ENCODE measurements around the gene CLEC18A. TPM values are rescaled to one million over a fixed set of nuclear protein-coding genes. Genes with fewer than 3 reads are reported as not detected.

The CLEC18A gene
- total RNA-seq, 3 donors from 2014 or later = 0.43 to 2.9 (median 1.6) TPM

GRCh38 chr16:69926241-69926640, 24.9 kb upstream of the CLEC18A start:
- Histone ChIP-seq H3K4me1 (ENCODE audit: low read depth) (no peaks in the 10 kb centered on the region), H3K36me3 (ENCODE audit: low read depth) (no peaks in the 10 kb centered on the region), H3K9me3 (no peaks in the 10 kb centered on the region), H3K4me3 (no peak overlapping the region)
- DNase-seq (no peak), ATAC-seq (no peak)
- intact Hi-C loops (cut with DNase I, micrococcal nuclease) = loop anchor here in 1 of 2 donors (5.0 kb wide), 1 partner anchor 129 kb away; no protein-coding TSS in a partner anchor
- TF ChIP-seq CTCF (IDR thresholded peaks at IDR 0.05) = no peak

GRCh38 chr16:69927056-69927757, 23.9 kb upstream of the CLEC18A start:
- Histone ChIP-seq H3K4me3 (no peak overlapping the region), H3K4me1 (ENCODE audit: low read depth) (no peaks in the 10 kb centered on the region), H3K36me3 (ENCODE audit: low read depth) (no peaks in the 10 kb centered on the region), H3K9me3 (no peaks in the 10 kb centered on the region)
- ATAC-seq (no peak), DNase-seq (no peak)
- intact Hi-C loops (cut with DNase I, micrococcal nuclease) = loop anchor here in 1 of 2 donors (5.0 kb wide), 1 partner anchor 130 kb away; no protein-coding TSS in a partner anchor
- no peak for TF ChIP-seq CTCF (IDR thresholded peaks at IDR 0.05)

- Histone ChIP-seq H3K4me1 (ENCODE audit: low read depth) (no peaks in the 10 kb centered on the region), H3K4me3 (no peak overlapping the region), H3K9me3 (no peaks in the 10 kb centered on the region), H3K36me3 (ENCODE audit: low read depth) (no peaks in the 10 kb centered on the region)
- intact Hi-C loops (cut with DNase I, micrococcal nuclease) = loop anchor here in 1 of 2 donors (5.0 kb wide), 1 partner anchor 132 kb away; no protein-coding TSS in a partner anchor
- no peak for ATAC-seq
- TF ChIP-seq CTCF (IDR thresholded peaks at IDR 0.05) = no peak
- DNase-seq = no peak
Measured at GRCh38 chr16:69928856-69929400, 22.2 kb upstream of the CLEC18A start.

GRCh38 chr16:69929480-69929879, 21.7 kb upstream of the CLEC18A start:
- intact Hi-C loops (cut with DNase I, micrococcal nuclease) = loop anchor here in 1 of 2 donors (5.0 kb wide), 1 partner anchor 132 kb away; no protein-coding TSS in a partner anchor
- ATAC-seq (no peak), DNase-seq (no peak)

GRCh38 chr16:69930117-69930776, 20.9 kb upstream of the CLEC18A start:
- no peak overlapping the region for H3K4me3 ChIP-seq
- TF ChIP-seq CTCF (IDR thresholded peaks at IDR 0.05) = peak; percentile 23
- ATAC-seq (peak; percentile 82), DNase-seq (peak in 2 of 3 donors; percentile 42 to 80)
- intact Hi-C loops (cut with DNase I, micrococcal nuclease) = loop anchor here in 1 of 2 donors (2.0 kb wide), 1 partner anchor 133 kb away; no protein-coding TSS in a partner anchor
- H3K4me1 ChIP-seq (ENCODE audit: low read depth) = no peaks in the 10 kb centered on the region
- no peaks in the 10 kb centered on the region for H3K9me3 ChIP-seq
- no peaks in the 10 kb centered on the region for H3K36me3 ChIP-seq (ENCODE audit: low read depth)

More at GRCh38 chr16:69929480-69929879, 21.7 kb upstream of the CLEC18A start:
- no peaks in the 10 kb centered on the region for H3K4me1 ChIP-seq (ENCODE audit: low read depth)
- no peak overlapping the region for H3K4me3 ChIP-seq
- no peak for TF ChIP-seq CTCF (IDR thresholded peaks at IDR 0.05)
- no peaks in the 10 kb centered on the region for H3K9me3 ChIP-seq
- H3K36me3 ChIP-seq (ENCODE audit: low read depth) = no peaks in the 10 kb centered on the region

Data from mucosa of descending colon (tissue), 3 donors.